Measurements from ENCODE around the gene ARHGAP22. TPM values are rescaled to one million over a fixed set of nuclear protein-coding genes. Genes with fewer than 3 reads are reported as not detected.

ARHGAP22 gene
- total RNA-seq, 2 donors from 2014 or later = 4.4 to 8.6 TPM

GRCh38 chr10:48449501-48450232 lies 155.2 kb downstream of the ARHGAP22 start:
- intact Hi-C loops (cut with DNase I) = no loop called here
- no peaks in the 10 kb centered on the region for H3K27me3 ChIP-seq (replicated peaks; ENCODE audit: insufficient read depth)
- H3K36me3 ChIP-seq = no peaks in the 10 kb centered on the region
- H3K9me3 ChIP-seq = no peaks in the 10 kb centered on the region
- TF ChIP-seq POLR2AphosphoS5 (IDR thresholded peaks at IDR 0.05) = no peak
- no peak for TF ChIP-seq CTCF (IDR thresholded peaks at IDR 0.05)
- TF ChIP-seq POLR2A (IDR thresholded peaks at IDR 0.05) = no peak
- H3K4me3 ChIP-seq = no peak overlapping the region
- no peak overlapping the region for H3K27ac ChIP-seq
- H3K4me1 ChIP-seq (replicated peaks) = no peaks in the 10 kb centered on the region
- DNase-seq (ENCODE audit: low spot score) = no peak
- 90% methylated on average over 19 of the region's 19 CpGs for WGBS

GRCh38 chr10:48448796-48449195 lies 156.1 kb downstream of the ARHGAP22 start:
- WGBS = 96% methylated on average over 4 of the region's 4 CpGs
- intact Hi-C loops (cut with DNase I) = no loop called here
- Histone ChIP-seq H3K4me1 (replicated peaks) (no peaks in the 10 kb centered on the region), H3K27me3 (replicated peaks; ENCODE audit: insufficient read depth) (no peaks in the 10 kb centered on the region), H3K9me3 (no peaks in the 10 kb centered on the region), H3K4me3 (no peak overlapping the region), H3K27ac (no peak overlapping the region), H3K36me3 (no peaks in the 10 kb centered on the region)
- TF ChIP-seq POLR2A (IDR thresholded peaks at IDR 0.05) = no peak
- DNase-seq (ENCODE audit: low spot score) = no peak

GRCh38 chr10:48447356-48448215 lies 157.3 kb downstream of the ARHGAP22 start:
- intact Hi-C loops (cut with DNase I) = no loop called here
- Histone ChIP-seq H3K27ac (no peak overlapping the region), H3K27me3 (replicated peaks; ENCODE audit: insufficient read depth) (no peaks in the 10 kb centered on the region), H3K36me3 (no peaks in the 10 kb centered on the region), H3K4me1 (replicated peaks) (no peaks in the 10 kb centered on the region), H3K4me3 (no peak overlapping the region), H3K9me3 (no peaks in the 10 kb centered on the region)
- 96% methylated on average over 11 of the region's 11 CpGs for WGBS
- TF ChIP-seq POLR2A (IDR thresholded peaks at IDR 0.05) = no peak
- DNase-seq (ENCODE audit: low spot score) = no peak

DNA sequence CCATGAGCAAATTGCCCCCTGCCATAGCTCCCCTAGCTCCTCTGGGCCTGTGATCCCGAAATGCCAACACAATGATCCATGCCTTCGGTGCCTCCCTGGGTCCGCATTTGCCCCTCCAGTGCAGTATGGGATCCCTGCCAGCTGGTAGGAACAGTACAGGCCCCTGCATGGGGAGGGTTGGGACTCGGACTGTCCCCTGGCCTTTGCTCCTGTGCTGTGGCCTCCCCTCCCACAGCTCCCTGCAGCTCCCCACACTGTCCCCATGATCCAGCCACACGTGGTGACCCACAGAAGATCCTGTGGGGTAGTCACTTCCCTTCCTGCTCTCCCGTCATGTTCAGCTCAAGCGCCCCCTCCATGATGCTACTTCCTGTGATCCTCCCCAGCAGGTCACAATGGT lies 158.1 kb downstream of the ARHGAP22 start:
- Histone ChIP-seq H3K4me3 (no peak overlapping the region), H3K27ac (no peak overlapping the region), H3K27me3 (replicated peaks; ENCODE audit: insufficient read depth) (no peaks in the 10 kb centered on the region), H3K36me3 (no peaks in the 10 kb centered on the region), H3K4me1 (replicated peaks) (no peaks in the 10 kb centered on the region), H3K9me3 (no peaks in the 10 kb centered on the region)
- no peak for TF ChIP-seq POLR2A (IDR thresholded peaks at IDR 0.05)
- TF ChIP-seq CTCF (IDR thresholded peaks at IDR 0.05) = no peak
- no peak for TF ChIP-seq POLR2AphosphoS5 (IDR thresholded peaks at IDR 0.05)
- WGBS = 79% methylated on average over 7 of the region's 7 CpGs
- intact Hi-C loops (cut with DNase I) = no loop called here
- DNase-seq (ENCODE audit: low spot score) = no peak

- DNase-seq (ENCODE audit: low spot score) = no peak
- Histone ChIP-seq H3K27ac (no peak overlapping the region), H3K9me3 (no peaks in the 10 kb centered on the region), H3K4me3 (no peak overlapping the region), H3K4me1 (replicated peaks) (no peaks in the 10 kb centered on the region), H3K36me3 (no peaks in the 10 kb centered on the region), H3K27me3 (replicated peaks; ENCODE audit: insufficient read depth) (no peaks in the 10 kb centered on the region)
- TF ChIP-seq CTCF (IDR thresholded peaks at IDR 0.05) (no peak), POLR2AphosphoS5 (IDR thresholded peaks at IDR 0.05) (no peak), POLR2A (IDR thresholded peaks at IDR 0.05) (no peak)
- 92% methylated on average over 7 of the region's 7 CpGs for WGBS
- intact Hi-C loops (cut with DNase I) = no loop called here
These were observed 158.9 kb downstream of the ARHGAP22 start for GRCh38 chr10:48445932-48446331.
